Fibroblast of pulmonary artery (primary cell): ENCODE measurements around the gene RNPS1.

Source experiments
- DNase-seq: peaks from one replicate; pipeline ENCODE4 v3.0.0-alpha.2; 2010; ENCODE audit warnings: low read depth
- H3K4me3 ChIP-seq: replicated peaks from 2 replicates; pipeline ENCODE4 v1.5.1; 2011; ENCODE audit warnings: low read depth, mild to moderate bottlenecking, control low read depth, low read length, moderate library complexity
- CTCF ChIP-seq: IDR thresholded peaks from 2 replicates; pipeline ENCODE4 v1.5.1; 2011; ENCODE audit warnings: mild to moderate bottlenecking, control low read depth, low read length, inconsistent platforms; ENCODE audit errors: missing control alignments

RNPS1 gene

GRCh38 chr16:2237102-2237482, 30.8 kb downstream of the RNPS1 start:
- H3K4me3 ChIP-seq: no peak overlapping the region
- no peak for TF ChIP-seq CTCF
- DNase-seq: no peak

- DNase-seq: peak; percentile 21
- no peak for TF ChIP-seq CTCF
- H3K4me3 ChIP-seq: peak within 1 kb of the TSS; percentile 14
Measured at GRCh38 chr16:2236337-2237101, 31.4 kb downstream of the RNPS1 start, which contains the start of gene DNASE1L2. DNASE1L2 (plus strand) TSS chr16:2236444; CDS start chr16:2236817, 373 bp downstream.

GRCh38 chr16:2235695-2236336, 32.1 kb downstream of the RNPS1 start:
- no peak for TF ChIP-seq CTCF
- H3K4me3 ChIP-seq: no peak overlapping the region
- DNase-seq: no peak

- H3K4me3 ChIP-seq: no peak overlapping the region
- no peak for TF ChIP-seq CTCF
Measured at GRCh38 chr16:2235234-2235651, 32.7 kb downstream of the RNPS1 start.

GRCh38 chr16:2234813-2235170, 33.1 kb downstream of the RNPS1 start:
- DNase-seq: no peak
- no peak for TF ChIP-seq CTCF
- H3K4me3 ChIP-seq: no peak overlapping the region

More at GRCh38 chr16:2235234-2235651, 32.7 kb downstream of the RNPS1 start:
- DNase-seq: no peak

- no peak for DNase-seq
- no peak for TF ChIP-seq CTCF
- H3K4me3 ChIP-seq: no peak overlapping the region
Measured at GRCh38 chr16:2233872-2234812, 33.8 kb downstream of the RNPS1 start.
